Left ventricle myocardium inferior (tissue), 1 donor: Measurements from ENCODE around the gene ACTR1A. TPM values are rescaled to one million over a fixed set of nuclear protein-coding genes. Genes with fewer than 3 reads are reported as not detected.

ENCODE experiments used
- DNase-seq: peaks from one replicate; pipeline ENCODE4 v3.0.0-alpha.2; 2020
- H3K27ac ChIP-seq: fragments of 200-600 bp; replicated peaks from 2 replicates; pipeline ENCODE4 v1.8.0; 2021
- H3K27me3 ChIP-seq: fragments of 200-600 bp; 2 replicates; pipeline ENCODE4 v1.8.0; 2021; ENCODE audit warnings: low read depth
- H3K36me3 ChIP-seq: fragments of 200-600 bp; 2 replicates; pipeline ENCODE4 v1.8.0; 2021
- H3K4me1 ChIP-seq: fragments of 200-600 bp; 2 replicates; pipeline ENCODE4 v1.8.0; 2021
- H3K4me3 ChIP-seq: fragments of 200-600 bp; 2 replicates; pipeline ENCODE4 v1.8.0; 2021; ENCODE audit warnings: mild to moderate bottlenecking, moderate library complexity
- H3K9me3 ChIP-seq: fragments of 200-600 bp; replicated peaks from 2 replicates; pipeline ENCODE4 v1.8.0; 2021
- intact Hi-C: fragments of 100-400 bp; cut with micrococcal nuclease; formaldehyde crosslinking; loops from one replicate; pipeline ENCODE4 v1.11.0; 2022
- total RNA-seq: library from RNA; stranded (reverse); fragmentation: NEBNext Ultra II Directional; extraction: Animal tissue kit (Norgen Biotek cat#: 25700); gene quantifications from one replicate; pipeline ENCODE4 v1.2.1, GENCODE V29; 2021
- TF ChIP-seq, protein P1 (sequence below): fragments of 200-600 bp; IDR thresholded peaks from 2 replicates; pipeline ENCODE4 v1.8.0; 2021; ENCODE audit warnings: antibody characterized with exemption, mild to moderate bottlenecking, borderline replicate concordance
- donor health status: DM: no; HTN: yes; CAD: no; lungs with severe emphysema.

ACTR1A gene
- total RNA-seq, 1 donor from 2014 or later: 103 TPM

GRCh38 chr10:102451105-102451969, 51.2 kb downstream of the ACTR1A start, which contains the start of gene C10orf95:
Gene C10orf95 (minus strand): TSS chr10:102451543. CDS start chr10:102451093, 450 bp downstream.
- peaks cover 28% of the 10 kb centered on the region for H3K4me1 ChIP-seq
- H3K36me3 ChIP-seq: no peaks in the 10 kb centered on the region
- H3K4me3 ChIP-seq: peak within 1 kb of the TSS; percentile 84
- TF ChIP-seq, protein P1, sequence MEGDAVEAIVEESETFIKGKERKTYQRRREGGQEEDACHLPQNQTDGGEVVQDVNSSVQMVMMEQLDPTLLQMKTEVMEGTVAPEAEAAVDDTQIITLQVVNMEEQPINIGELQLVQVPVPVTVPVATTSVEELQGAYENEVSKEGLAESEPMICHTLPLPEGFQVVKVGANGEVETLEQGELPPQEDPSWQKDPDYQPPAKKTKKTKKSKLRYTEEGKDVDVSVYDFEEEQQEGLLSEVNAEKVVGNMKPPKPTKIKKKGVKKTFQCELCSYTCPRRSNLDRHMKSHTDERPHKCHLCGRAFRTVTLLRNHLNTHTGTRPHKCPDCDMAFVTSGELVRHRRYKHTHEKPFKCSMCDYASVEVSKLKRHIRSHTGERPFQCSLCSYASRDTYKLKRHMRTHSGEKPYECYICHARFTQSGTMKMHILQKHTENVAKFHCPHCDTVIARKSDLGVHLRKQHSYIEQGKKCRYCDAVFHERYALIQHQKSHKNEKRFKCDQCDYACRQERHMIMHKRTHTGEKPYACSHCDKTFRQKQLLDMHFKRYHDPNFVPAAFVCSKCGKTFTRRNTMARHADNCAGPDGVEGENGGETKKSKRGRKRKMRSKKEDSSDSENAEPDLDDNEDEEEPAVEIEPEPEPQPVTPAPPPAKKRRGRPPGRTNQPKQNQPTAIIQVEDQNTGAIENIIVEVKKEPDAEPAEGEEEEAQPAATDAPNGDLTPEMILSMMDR: no peak
- intact Hi-C loops: no loop called here
- no peaks in the 10 kb centered on the region for H3K9me3 ChIP-seq
- DNase-seq: no peak
- H3K27ac ChIP-seq: peak within 1 kb of the TSS; percentile 92
- no peaks in the 10 kb centered on the region for H3K27me3 ChIP-seq

DNA sequence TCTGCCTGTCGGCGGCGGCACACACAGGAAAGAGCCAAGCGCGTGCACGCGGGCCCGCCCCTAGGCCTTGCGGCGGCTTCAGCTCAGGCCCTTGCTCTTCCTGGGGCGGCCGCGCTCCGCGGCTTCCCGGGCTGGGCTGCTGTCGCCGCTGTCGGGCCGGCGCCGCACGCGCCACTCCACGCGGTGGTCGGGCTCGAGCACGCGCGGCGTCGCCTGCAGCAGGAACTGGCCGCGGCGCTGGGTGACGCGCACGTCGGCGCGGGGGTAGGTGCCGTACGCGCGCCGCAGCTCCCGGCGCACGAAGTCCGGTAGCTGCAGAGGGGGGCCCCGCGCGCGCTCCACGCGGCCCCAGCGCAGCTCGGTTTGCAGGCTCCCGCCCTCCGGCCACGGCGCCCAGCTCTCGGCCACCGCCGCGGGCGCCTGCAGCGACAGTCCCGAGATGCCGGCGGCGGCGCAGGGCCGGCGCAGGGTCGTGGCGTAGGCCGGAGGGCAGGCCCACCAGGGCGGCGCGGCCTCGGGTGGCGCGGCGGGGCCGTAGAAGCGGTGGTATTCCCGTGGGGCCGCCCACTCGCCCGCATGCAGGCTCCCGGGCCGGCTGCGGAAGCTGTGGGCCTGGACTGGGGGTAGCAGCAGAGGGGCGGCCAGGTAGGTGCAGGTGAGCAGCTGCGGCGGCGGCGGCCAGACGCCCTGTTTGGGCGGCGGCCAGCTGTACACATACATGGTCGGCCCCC, 52.0 kb downstream of the ACTR1A start:
- TF ChIP-seq, protein P1: no peak
- Histone ChIP-seq H3K4me3 (peak overlapping the region; percentile 84), H3K27me3 (no peaks in the 10 kb centered on the region), H3K27ac (peak overlapping the region; percentile 92), H3K9me3 (no peaks in the 10 kb centered on the region), H3K36me3 (no peaks in the 10 kb centered on the region), H3K4me1 (peaks cover 28% of the 10 kb centered on the region)
- intact Hi-C loops: no loop called here
- peak; percentile 87 for DNase-seq

DNA sequence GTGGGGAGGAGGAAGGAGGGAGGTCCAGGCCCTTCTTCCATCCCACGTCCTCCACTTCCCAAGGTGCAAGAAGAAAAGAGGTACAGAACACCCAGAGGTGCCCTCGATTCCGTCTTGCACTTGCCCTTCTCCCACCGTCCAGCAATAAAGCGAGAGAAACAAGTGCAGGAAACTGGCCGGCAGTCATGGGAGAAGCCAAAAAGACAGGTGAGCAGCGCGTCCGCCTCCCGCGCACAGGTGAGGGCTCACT, 52.5 kb downstream of the ACTR1A start:
- DNase-seq: no peak
- intact Hi-C loops: no loop called here
- Histone ChIP-seq H3K27me3 (no peaks in the 10 kb centered on the region), H3K36me3 (no peaks in the 10 kb centered on the region), H3K9me3 (no peaks in the 10 kb centered on the region), H3K4me3 (peak overlapping the region; percentile 84), H3K27ac (peak overlapping the region; percentile 92), H3K4me1 (peaks cover 28% of the 10 kb centered on the region)
- TF ChIP-seq, protein P1: no peak

GRCh38 chr10:102449321-102450123, 53.0 kb downstream of the ACTR1A start:
- DNase-seq: peak; percentile 54
- intact Hi-C loops: no loop called here
- Histone ChIP-seq H3K9me3 (no peaks in the 10 kb centered on the region), H3K4me3 (peak overlapping the region; percentile 84), H3K27ac (peak overlapping the region; percentile 92), H3K27me3 (no peaks in the 10 kb centered on the region), H3K4me1 (peaks cover 28% of the 10 kb centered on the region), H3K36me3 (no peaks in the 10 kb centered on the region)
- TF ChIP-seq, protein P1: no peak

GRCh38 chr10:102444851-102445250, 57.7 kb downstream of the ACTR1A start:
- H3K9me3 ChIP-seq: no peaks in the 10 kb centered on the region

More at GRCh38 chr10:102444851-102445250, 57.7 kb downstream of the ACTR1A start:
- Histone ChIP-seq H3K4me3 (no peak overlapping the region), H3K4me1 (peaks cover 7% of the 10 kb centered on the region), H3K27me3 (peaks cover 3% of the 10 kb centered on the region), H3K27ac (no peak overlapping the region), H3K36me3 (no peaks in the 10 kb centered on the region)
- TF ChIP-seq, protein P1: no peak
- no peak for DNase-seq
- intact Hi-C loops: no loop called here
